Choroid plexus epithelial cell (primary cell): ENCODE results near the gene YIF1B.

Experiments used
- DNase-seq: peaks from one replicate; pipeline ENCODE4 v3.0.0-alpha.2; 2010; ENCODE audit warnings: low read depth
- H3K4me3 ChIP-seq: 2 replicates; pipeline ENCODE4 v1.5.1; 2011; ENCODE audit warnings: low read depth, mild to moderate bottlenecking, control low read depth, low read length, moderate library complexity
- CTCF ChIP-seq: conservative IDR thresholded peaks from 2 replicates; pipeline ENCODE4 v1.5.1; 2011; ENCODE audit warnings: low read depth, mild to moderate bottlenecking, control low read depth, inconsistent platforms, low read length, moderate library complexity

Gene YIF1B

GRCh38 chr19:38291855-38292254, 23.9 kb downstream of the YIF1B start:
- TF ChIP-seq CTCF = no peak
- DNase-seq = no peak
- H3K4me3 ChIP-seq = no peak overlapping the region

GRCh38 chr19:38290631-38291147, 25.1 kb downstream of the YIF1B start:
- peak; percentile 78 for DNase-seq
- no peak overlapping the region for H3K4me3 ChIP-seq
- TF ChIP-seq CTCF = no peak

- no peak for DNase-seq
- no peak overlapping the region for H3K4me3 ChIP-seq
- TF ChIP-seq CTCF = no peak
These were observed 25.8 kb downstream of the YIF1B start for GRCh38 chr19:38289955-38290354.

- TF ChIP-seq CTCF = no peak
- DNase-seq = no peak
These were observed 27.5 kb downstream of the YIF1B start for GRCh38 chr19:38288123-38288855.

GRCh38 chr19:38287604-38288003, 28.1 kb downstream of the YIF1B start:
- no peak overlapping the region for H3K4me3 ChIP-seq
- no peak for TF ChIP-seq CTCF
- DNase-seq = no peak

More at GRCh38 chr19:38288123-38288855, 27.5 kb downstream of the YIF1B start:
- no peak overlapping the region for H3K4me3 ChIP-seq

GRCh38 chr19:38285567-38285966, 30.2 kb downstream of the YIF1B start:
- no peak overlapping the region for H3K4me3 ChIP-seq
- TF ChIP-seq CTCF = no peak
- peak; percentile 45 for DNase-seq

GRCh38 chr19:38284422-38284821, 31.3 kb downstream of the YIF1B start:
- no peak for TF ChIP-seq CTCF
- DNase-seq = no peak
- H3K4me3 ChIP-seq = no peak overlapping the region
